Measurements from ENCODE around the gene SEMA4G. TPM values are rescaled to one million over a fixed set of nuclear protein-coding genes. Genes with fewer than 3 reads are reported as not detected.

SEMA4G gene
- total RNA-seq, 1 experiment from 2014 or later = not detected

GRCh38 chr10:100997360-100998182, 28.3 kb downstream of the SEMA4G start:
- peaks cover 21% of the 10 kb centered on the region for H3K4me1 ChIP-seq (ENCODE audit: low read length)
- no peaks in the 10 kb centered on the region for H3K27me3 ChIP-seq (ENCODE audit: low read length)
- peak overlapping the region; percentile 93 for H3K9ac ChIP-seq (ENCODE audit: low read length)
- H4K20me1 ChIP-seq (ENCODE audit: insufficient read depth, low read depth, low read length) = no peaks in the 10 kb centered on the region
- H3K36me3 ChIP-seq (ENCODE audit: insufficient read depth, low read length) = no peaks in the 10 kb centered on the region
- DNase-seq = peak; percentile 88
- no peaks in the 10 kb centered on the region for H3K9me2 ChIP-seq (replicated peaks; ENCODE audit: insufficient read depth, low read length)
- H3K9me3 ChIP-seq (ENCODE audit: low read length) = no peaks in the 10 kb centered on the region
- peaks cover 12% of the 10 kb centered on the region for H3K79me2 ChIP-seq (ENCODE audit: low read length)
- H2AFZ ChIP-seq (ENCODE audit: low read length) = peak overlapping the region; percentile 91
- peak overlapping the region; percentile 94 for H3K4me3 ChIP-seq (ENCODE audit: low read length)
- peak overlapping the region; percentile 82 for H3K27ac ChIP-seq (ENCODE audit: low read length)
- peak overlapping the region; percentile 89 for H3K4me2 ChIP-seq (ENCODE audit: low read depth, low read length, poor library complexity, severe bottlenecking)

GRCh38 chr10:100998183-100998990, 29.1 kb downstream of the SEMA4G start:
- peaks cover 21% of the 10 kb centered on the region for H3K4me1 ChIP-seq (ENCODE audit: low read length)
- H3K9me3 ChIP-seq (ENCODE audit: low read length) = no peaks in the 10 kb centered on the region
- peaks cover 12% of the 10 kb centered on the region for H3K79me2 ChIP-seq (ENCODE audit: low read length)
- H3K36me3 ChIP-seq (ENCODE audit: insufficient read depth, low read length) = 0 out of 2 replicates have a peak, but pooled peaks cover 3% of the 10 kb centered on the region
- DNase-seq = peak; percentile 92
- peak overlapping the region; percentile 89 for H3K4me2 ChIP-seq (ENCODE audit: low read depth, low read length, poor library complexity, severe bottlenecking)
- H3K9me2 ChIP-seq (replicated peaks; ENCODE audit: insufficient read depth, low read length) = no peaks in the 10 kb centered on the region
- H2AFZ ChIP-seq (ENCODE audit: low read length) = peak overlapping the region; percentile 12; the same call in 1 of the 2 replicates
- peak overlapping the region; percentile 93 for H3K9ac ChIP-seq (ENCODE audit: low read length)
- no peaks in the 10 kb centered on the region for H3K27me3 ChIP-seq (ENCODE audit: low read length)
- H3K4me3 ChIP-seq (ENCODE audit: low read length) = peak overlapping the region; percentile 94
- H4K20me1 ChIP-seq (ENCODE audit: insufficient read depth, low read depth, low read length) = no peaks in the 10 kb centered on the region
- H3K27ac ChIP-seq (ENCODE audit: low read length) = peak overlapping the region; percentile 82

DNA sequence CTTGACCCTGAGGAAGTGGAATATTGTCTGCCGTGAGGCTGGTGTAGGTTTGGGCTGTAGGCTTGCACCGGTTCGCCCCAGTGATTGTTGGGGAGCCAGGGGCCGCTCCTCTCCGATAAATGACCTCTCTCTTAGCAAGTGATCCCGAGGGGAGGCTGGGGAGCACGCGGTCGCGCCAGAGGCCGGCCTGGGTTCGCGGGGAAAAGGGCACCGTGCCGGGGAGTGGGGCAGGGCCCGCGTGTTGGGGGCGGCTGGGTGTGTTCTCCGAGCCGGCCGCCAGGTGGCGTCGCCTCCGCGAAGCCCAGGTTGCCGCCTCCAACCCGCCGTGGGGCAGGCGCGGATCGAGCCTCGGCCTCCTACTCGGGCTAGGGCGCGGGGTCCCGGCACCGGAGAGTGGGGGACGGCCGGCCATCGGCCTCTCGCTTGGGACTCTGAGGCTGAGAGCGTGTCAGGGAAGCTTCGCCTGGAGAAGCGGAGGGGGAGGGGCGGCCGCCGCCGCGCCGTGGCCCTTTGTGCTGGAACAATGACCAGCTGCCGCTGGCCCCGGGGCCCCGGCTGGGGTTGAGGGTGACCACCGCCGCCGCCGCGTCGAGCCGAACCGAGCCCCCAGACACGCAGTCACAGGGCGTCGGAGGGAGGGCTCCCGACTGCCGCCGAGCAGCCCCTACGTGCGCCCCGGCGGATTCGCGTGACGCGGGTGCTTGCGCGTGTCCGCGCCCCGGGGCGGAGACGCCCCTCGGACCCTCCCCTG, 29.9 kb downstream of the SEMA4G start:
- H3K27ac ChIP-seq (ENCODE audit: low read length) = peak overlapping the region; percentile 82
- H3K9ac ChIP-seq (ENCODE audit: low read length) = peak overlapping the region; percentile 93
- H3K9me3 ChIP-seq (ENCODE audit: low read length) = no peaks in the 10 kb centered on the region
- H3K4me1 ChIP-seq (ENCODE audit: low read length) = peaks cover 21% of the 10 kb centered on the region
- H3K4me2 ChIP-seq (ENCODE audit: low read depth, low read length, poor library complexity, severe bottlenecking) = peak overlapping the region; percentile 89
- DNase-seq = peak; percentile 89
- no peaks in the 10 kb centered on the region for H3K9me2 ChIP-seq (replicated peaks; ENCODE audit: insufficient read depth, low read length)
- 0 out of 2 replicates have a peak, but pooled peaks cover 3% of the 10 kb centered on the region for H3K36me3 ChIP-seq (ENCODE audit: insufficient read depth, low read length)
- H3K4me3 ChIP-seq (ENCODE audit: low read length) = peak overlapping the region; percentile 94
- H3K79me2 ChIP-seq (ENCODE audit: low read length) = peaks cover 12% of the 10 kb centered on the region
- H4K20me1 ChIP-seq (ENCODE audit: insufficient read depth, low read depth, low read length) = no peaks in the 10 kb centered on the region
- peak overlapping the region; percentile 12; the same call in 1 of the 2 replicates for H2AFZ ChIP-seq (ENCODE audit: low read length)
- no peaks in the 10 kb centered on the region for H3K27me3 ChIP-seq (ENCODE audit: low read length)

GRCh38 chr10:100999742-101000126, 30.4 kb downstream of the SEMA4G start, which contains the start of gene LZTS2:
TSS of gene LZTS2 (plus strand) at chr10:100999808. CDS start at chr10:101002539, 2,731 bp downstream.
- Histone ChIP-seq H3K79me2 (ENCODE audit: low read length) (peaks cover 12% of the 10 kb centered on the region), H4K20me1 (ENCODE audit: insufficient read depth, low read depth, low read length) (no peaks in the 10 kb centered on the region), H3K36me3 (ENCODE audit: insufficient read depth, low read length) (0 out of 2 replicates have a peak, but pooled peaks cover 3% of the 10 kb centered on the region), H3K4me3 (ENCODE audit: low read length) (peak within 1 kb of the TSS; percentile 94), H3K9me2 (replicated peaks; ENCODE audit: insufficient read depth, low read length) (no peaks in the 10 kb centered on the region), H3K4me2 (ENCODE audit: low read depth, low read length, poor library complexity, severe bottlenecking) (peak within 1 kb of the TSS; percentile 89), H3K27me3 (ENCODE audit: low read length) (no peaks in the 10 kb centered on the region), H3K9ac (ENCODE audit: low read length) (peak within 1 kb of the TSS; percentile 93), H3K4me1 (ENCODE audit: low read length) (peaks cover 21% of the 10 kb centered on the region), H3K27ac (ENCODE audit: low read length) (peak within 1 kb of the TSS; percentile 82), H3K9me3 (ENCODE audit: low read length) (no peaks in the 10 kb centered on the region), H2AFZ (ENCODE audit: low read length) (peak within 1 kb of the TSS; percentile 12; the same call in 1 of the 2 replicates)
- DNase-seq = no peak

DNA sequence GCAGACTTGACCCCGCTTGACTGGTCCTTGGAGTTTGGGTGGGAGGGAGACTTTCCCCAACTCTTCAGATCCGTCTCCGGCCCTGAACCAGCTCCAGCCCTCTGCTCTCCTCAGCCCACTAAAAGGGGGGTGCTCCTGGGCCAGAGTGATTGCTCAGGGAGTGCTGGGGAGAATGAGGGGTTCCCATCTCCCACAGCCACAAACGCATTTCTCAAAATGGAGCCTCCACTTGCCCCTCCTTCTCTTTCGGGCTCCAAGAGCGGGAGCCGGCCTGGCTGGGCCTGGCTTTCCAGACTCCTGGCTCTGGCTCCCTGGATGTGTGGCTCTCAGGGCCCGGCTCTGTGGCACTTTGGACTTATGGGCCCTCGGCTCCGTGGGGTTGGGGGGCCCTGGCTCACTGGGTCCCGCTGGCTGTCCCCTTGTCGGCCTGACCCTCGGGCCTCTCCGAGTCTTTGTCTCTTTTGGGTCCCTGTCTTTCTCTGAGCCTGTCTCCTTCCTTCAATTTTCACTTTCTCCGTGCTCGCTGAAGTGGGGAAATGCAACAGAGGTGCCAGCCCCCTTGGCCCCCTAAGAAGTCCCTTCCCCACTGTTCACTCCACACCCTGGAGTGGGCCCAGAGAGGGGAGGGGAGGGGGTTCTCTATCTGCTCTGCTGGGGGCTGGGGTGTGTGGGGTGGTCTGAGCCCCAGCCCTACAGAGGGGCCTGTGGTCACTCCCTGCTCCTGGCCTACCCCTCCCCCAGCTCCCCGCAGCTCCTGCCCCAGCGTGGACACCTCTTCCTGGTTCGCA, 31.0 kb downstream of the SEMA4G start:
- no peaks in the 10 kb centered on the region for H3K27me3 ChIP-seq (ENCODE audit: low read length)
- peaks cover 21% of the 10 kb centered on the region for H3K4me1 ChIP-seq (ENCODE audit: low read length)
- no peak for DNase-seq
- H4K20me1 ChIP-seq (ENCODE audit: insufficient read depth, low read depth, low read length) = no peaks in the 10 kb centered on the region
- H3K9me2 ChIP-seq (replicated peaks; ENCODE audit: insufficient read depth, low read length) = no peaks in the 10 kb centered on the region
- H2AFZ ChIP-seq (ENCODE audit: low read length) = no peak overlapping the region
- H3K9ac ChIP-seq (ENCODE audit: low read length) = 0 out of 2 replicates have a peak overlapping the region, but pooled peaks have one; percentile 16
- H3K4me3 ChIP-seq (ENCODE audit: low read length) = no peak overlapping the region; the same call in 1 of the 2 replicates
- H3K4me2 ChIP-seq (ENCODE audit: low read depth, low read length, poor library complexity, severe bottlenecking) = no peak overlapping the region
- H3K9me3 ChIP-seq (ENCODE audit: low read length) = no peaks in the 10 kb centered on the region
- H3K27ac ChIP-seq (ENCODE audit: low read length) = no peak overlapping the region
- H3K36me3 ChIP-seq (ENCODE audit: insufficient read depth, low read length) = 0 out of 2 replicates have a peak, but pooled peaks cover 3% of the 10 kb centered on the region
- H3K79me2 ChIP-seq (ENCODE audit: low read length) = peaks cover 12% of the 10 kb centered on the region

DNA sequence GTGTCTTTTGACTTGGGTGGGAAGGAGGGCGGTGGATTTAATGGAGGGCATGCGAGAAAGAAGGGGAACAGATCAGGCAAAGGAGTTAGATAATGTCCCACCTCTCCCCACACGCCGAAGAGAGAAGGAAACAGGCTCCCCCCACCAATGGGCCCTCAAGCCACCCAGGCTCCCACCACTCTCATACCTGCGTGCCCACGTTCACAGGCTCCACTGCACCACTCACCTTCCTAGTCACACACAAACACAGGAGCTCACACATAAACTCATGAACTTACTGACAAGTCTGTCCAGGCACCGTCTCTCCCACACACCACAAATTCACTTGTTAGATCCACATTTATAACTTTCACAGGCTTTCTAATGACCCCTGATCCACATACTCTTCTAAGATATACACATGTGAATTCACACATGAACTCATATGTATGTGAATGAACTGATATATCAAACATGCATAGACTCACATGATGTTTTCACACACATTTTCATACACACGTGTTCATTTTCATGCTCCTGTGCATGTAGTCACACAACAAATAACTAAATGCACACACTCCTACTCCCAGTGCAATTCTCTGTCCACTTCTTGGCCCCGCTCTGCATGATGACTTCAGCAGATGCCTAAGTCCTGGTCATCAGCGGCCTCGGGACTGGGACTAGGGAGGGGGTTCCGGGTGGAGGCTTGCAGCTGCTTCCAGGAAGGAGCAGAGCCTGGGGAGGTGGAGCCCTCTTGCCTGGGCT, 31.8 kb downstream of the SEMA4G start:
- Histone ChIP-seq H3K27ac (ENCODE audit: low read length) (no peak overlapping the region), H3K9ac (ENCODE audit: low read length) (no peak overlapping the region), H3K27me3 (ENCODE audit: low read length) (no peaks in the 10 kb centered on the region), H3K36me3 (ENCODE audit: insufficient read depth, low read length) (0 out of 2 replicates have a peak, but pooled peaks cover 3% of the 10 kb centered on the region), H4K20me1 (ENCODE audit: insufficient read depth, low read depth, low read length) (no peaks in the 10 kb centered on the region), H3K4me3 (ENCODE audit: low read length) (no peak overlapping the region), H3K4me2 (ENCODE audit: low read depth, low read length, poor library complexity, severe bottlenecking) (no peak overlapping the region), H3K9me3 (ENCODE audit: low read length) (no peaks in the 10 kb centered on the region), H2AFZ (ENCODE audit: low read length) (no peak overlapping the region), H3K9me2 (replicated peaks; ENCODE audit: insufficient read depth, low read length) (no peaks in the 10 kb centered on the region), H3K79me2 (ENCODE audit: low read length) (peaks cover 12% of the 10 kb centered on the region), H3K4me1 (ENCODE audit: low read length) (peaks cover 21% of the 10 kb centered on the region)
- DNase-seq = no peak

DNA sequence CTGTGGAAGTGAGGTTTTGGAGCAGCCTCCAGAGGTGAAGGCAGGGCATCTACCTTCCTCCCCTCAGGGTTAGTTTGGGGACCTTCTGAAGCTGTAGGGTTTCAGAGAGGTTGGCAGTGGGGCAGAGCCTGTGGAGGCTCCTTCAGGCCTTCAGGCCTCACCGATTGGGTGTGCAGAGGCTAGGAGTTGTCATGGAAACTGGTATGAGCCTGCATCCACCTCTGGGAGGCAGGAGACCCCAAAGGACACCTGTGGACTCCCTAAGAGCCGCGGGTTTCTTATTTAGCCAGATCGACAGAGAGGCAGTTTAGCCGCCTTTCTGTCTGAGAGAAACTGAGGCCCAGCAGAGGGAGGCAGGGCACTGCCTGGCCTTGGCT, 32.3 kb downstream of the SEMA4G start:
- no peak overlapping the region for H3K4me2 ChIP-seq (ENCODE audit: low read depth, low read length, poor library complexity, severe bottlenecking)

More for the DNA sequence above, 32.3 kb downstream of the SEMA4G start:
- no peak overlapping the region for H3K9ac ChIP-seq (ENCODE audit: low read length)
- H4K20me1 ChIP-seq (ENCODE audit: insufficient read depth, low read depth, low read length) = no peaks in the 10 kb centered on the region
- DNase-seq = no peak
- no peaks in the 10 kb centered on the region for H3K9me2 ChIP-seq (replicated peaks; ENCODE audit: insufficient read depth, low read length)
- H3K27me3 ChIP-seq (ENCODE audit: low read length) = no peaks in the 10 kb centered on the region
- H2AFZ ChIP-seq (ENCODE audit: low read length) = no peak overlapping the region
- H3K9me3 ChIP-seq (ENCODE audit: low read length) = no peaks in the 10 kb centered on the region
- H3K36me3 ChIP-seq (ENCODE audit: insufficient read depth, low read length) = 0 out of 2 replicates have a peak, but pooled peaks cover 3% of the 10 kb centered on the region
- H3K79me2 ChIP-seq (ENCODE audit: low read length) = peaks cover 12% of the 10 kb centered on the region
- H3K27ac ChIP-seq (ENCODE audit: low read length) = no peak overlapping the region
- H3K4me3 ChIP-seq (ENCODE audit: low read length) = no peak overlapping the region
- peaks cover 15% of the 10 kb centered on the region for H3K4me1 ChIP-seq (ENCODE audit: low read length)
